Heart left ventricle (tissue), 16 donors: ENCODE data around the gene PARP1. TPM values are rescaled to one million over a fixed set of nuclear protein-coding genes. Genes with fewer than 3 reads are reported as not detected.

ENCODE experiments used
- ATAC-seq, 4 donors: fragments of 200-7000 bp; cut with Tn5 transposase; one replicate each; pipeline ENCODE4 v1.9.1; 2020 to 2022; ENCODE audit warnings: moderate library complexity in 4 of 4, mild to moderate bottlenecking in 3 of 4, moderate number of reproducible peaks in 1 of 4
- DNase-seq, 5 donors: peaks; one replicate each; pipeline ENCODE4 v3.0.0-alpha.2; 2020
- H3K27ac ChIP-seq, 12 donors: fragments of 200-600 bp; sonication (generic) in 4 of 12; one replicate each; pipeline versions ENCODE4 v1.5.0 to v1.8.0; 2016 to 2022; ENCODE audit warnings: mild to moderate bottlenecking in 2 of 12
- H3K27me3 ChIP-seq, 9 donors: fragments of 200-600 bp; sonication (generic) in 2 of 9; one replicate each; pipeline versions ENCODE4 v1.5.1 to v1.8.0; 2016 to 2022; ENCODE audit warnings: mild to moderate bottlenecking in 3 of 9
- H3K36me3 ChIP-seq, 9 donors: fragments of 200-600 bp; sonication (generic) in 2 of 9; one replicate each; pipeline versions ENCODE4 v1.5.0 to v1.8.0; 2018 to 2022; ENCODE audit warnings: mild to moderate bottlenecking in 2 of 9
- H3K4me1 ChIP-seq, 12 donors: fragments of 200-600 bp; sonication (generic) in 4 of 12; one replicate each; pipeline versions ENCODE4 v1.5.0 to v1.8.0; 2016 to 2022; ENCODE audit warnings: mild to moderate bottlenecking in 3 of 12
- H3K4me3 ChIP-seq, 12 donors: fragments of 200-600 bp; sonication (generic) in 4 of 12; one replicate each; pipeline versions ENCODE4 v1.5.0 to v1.8.0; 2017 to 2022; ENCODE audit warnings: mild to moderate bottlenecking in 9 of 12, moderate library complexity in 4 of 12
- H3K9me3 ChIP-seq, 12 donors: fragments of 200-600 bp; sonication (generic) in 4 of 12; one replicate each; pipeline versions ENCODE4 v1.5.0 to v1.8.0; 2016 to 2022; ENCODE audit warnings: mild to moderate bottlenecking in 1 of 12
- POLR2A ChIP-seq, 2 donors: fragments of 450-650 bp; IDR thresholded peaks; one replicate each; pipeline ENCODE4 v1.6.1; 2017; ENCODE audit warnings: antibody characterized with exemption in 2 of 2, mild to moderate bottlenecking in 2 of 2, moderate library complexity in 2 of 2
- WGBS, 4 donors: extraction: QIAGEN DNeasy Blood & Tissue Kit in 2 of 4; methylation state at CpG; one replicate each; pipeline versions ENCODE4 v1.1.5 to v1.1.7; 2013 to 2018; 5-methylcytosine and 5-hydroxymethylcytosine counted together
- intact Hi-C, 10 donors: fragments of 100-400 bp; cut with DNase I; formaldehyde crosslinking; loops; one replicate each; pipeline versions ENCODE4 v1.11.1 to v1.14.2; 2022
- polyA plus RNA-seq, 2 donors: library from polyadenylated mRNA; stranded (reverse); fragments of 200-250 nt; gene quantifications; one replicate each; pipeline ENCODE4 v1.2.3, GENCODE V29; 2013
- total RNA-seq, 9 donors: library from RNA; depleted of rRNA in 2 of 9; stranded (reverse); fragments of >200 nt in 2 of 9; fragmentation: NEBNext Ultra II Directional in 3 of 9; extraction: Animal tissue kit (Norgen Biotek cat#: 25700) in 3 of 9; gene quantifications; one replicate each; pipeline versions ENCODE4 v1.1.0 to v1.2.4, GENCODE V29; 2016 to 2023
- TF ChIP-seq, protein P1 (sequence below), 12 donors: fragments of 200-600 bp; sonication (generic) in 4 of 12; IDR thresholded peaks; one replicate each; pipeline versions ENCODE4 v1.5.0 to v1.8.0; 2018 to 2022; ENCODE audit warnings: antibody characterized with exemption in 12 of 12, mild to moderate bottlenecking in 5 of 12
- donor health status: ischemic (EF 13 %, LVEDD 7.1; RV severe dilation, severe dysfunction).
- donor health status: healthy with polysubstance abuse.
- donor health status: DM: no; HTN: yes; CAD: no.
- donor health status: DM: no; HTN: no; CAD: no.
- donor health status: ischemic (EF 25% LVEDD 6.9; RV normal size, moderate dysfunction).
- donor health status: ischemic (EF 25% LVEDD 5.7; RV mildly dilated, moderate dysfunction).
- donor health status: healthy.
- donor health status: DM: yes; HTN: yes; CAD: no.
- donor health status: ischemic (EF 35%, LVEDD 5.7; RV mildly dilated, moderate dysfunction).
- donor health status: nonischemic (EF 11% LVEDD 7.7; RV severe dilation, severe dysfunction).
- donor health status: DM: yes; HTN: yes; CAD: no.
- donor health status: PGD.
- donor health status: ischemic (EF 29% LVEDD 5.4; RV normal size, mild dysfunction).
- donor health status: nonischemic (EF 23%, LVEDD 6.1; RV moderate dilation, normal function).

The PARP1 gene
- total and polyA plus RNA-seq, 11 donors, result 50.4 to 168 (median 111) TPM

DNA sequence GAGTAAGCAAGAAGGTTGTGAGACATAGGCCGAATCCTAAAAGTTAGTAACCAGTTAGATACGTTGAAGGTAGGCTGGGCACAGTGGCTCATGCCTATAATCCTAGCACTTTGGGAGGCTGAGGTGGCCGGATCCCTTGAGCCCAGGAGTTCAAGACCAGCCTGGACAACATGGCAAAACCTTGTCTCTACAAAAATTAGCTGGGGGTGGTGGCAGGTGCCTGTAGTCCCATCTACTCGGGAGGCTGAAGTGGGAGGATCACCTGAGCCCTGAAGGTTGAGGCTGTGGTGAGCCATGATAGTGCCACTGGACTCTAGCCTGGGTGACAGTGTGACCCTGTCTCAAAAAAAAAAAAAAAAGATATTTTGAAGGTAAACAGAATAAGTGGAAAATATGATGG, 1.5 kb upstream of the PARP1 start:
- DNase-seq (no peak), ATAC-seq (no peak)
- H3K4me3 ChIP-seq, result no peak overlapping the region
- intact Hi-C loops, result loop anchor here in 1 of 10 donors (5.0 to 10.0 kb wide), 3 partner anchors 102 to 295 kb away; partner anchors contain the start of gene LIN9
- TF ChIP-seq, protein P1, sequence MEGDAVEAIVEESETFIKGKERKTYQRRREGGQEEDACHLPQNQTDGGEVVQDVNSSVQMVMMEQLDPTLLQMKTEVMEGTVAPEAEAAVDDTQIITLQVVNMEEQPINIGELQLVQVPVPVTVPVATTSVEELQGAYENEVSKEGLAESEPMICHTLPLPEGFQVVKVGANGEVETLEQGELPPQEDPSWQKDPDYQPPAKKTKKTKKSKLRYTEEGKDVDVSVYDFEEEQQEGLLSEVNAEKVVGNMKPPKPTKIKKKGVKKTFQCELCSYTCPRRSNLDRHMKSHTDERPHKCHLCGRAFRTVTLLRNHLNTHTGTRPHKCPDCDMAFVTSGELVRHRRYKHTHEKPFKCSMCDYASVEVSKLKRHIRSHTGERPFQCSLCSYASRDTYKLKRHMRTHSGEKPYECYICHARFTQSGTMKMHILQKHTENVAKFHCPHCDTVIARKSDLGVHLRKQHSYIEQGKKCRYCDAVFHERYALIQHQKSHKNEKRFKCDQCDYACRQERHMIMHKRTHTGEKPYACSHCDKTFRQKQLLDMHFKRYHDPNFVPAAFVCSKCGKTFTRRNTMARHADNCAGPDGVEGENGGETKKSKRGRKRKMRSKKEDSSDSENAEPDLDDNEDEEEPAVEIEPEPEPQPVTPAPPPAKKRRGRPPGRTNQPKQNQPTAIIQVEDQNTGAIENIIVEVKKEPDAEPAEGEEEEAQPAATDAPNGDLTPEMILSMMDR (IDR thresholded peaks at IDR 0.05), result no peak
- no peak for TF ChIP-seq POLR2A (IDR thresholded peaks at IDR 0.05)
- 85 to 94% (median 92%) methylated on average over 4 of the region's 4 CpGs for WGBS, 4 donors
- no peaks in the 10 kb centered on the region for H3K27me3 ChIP-seq
- no peaks in the 10 kb centered on the region for H3K9me3 ChIP-seq
- peaks cover 6 to 29% (median 27%) of the 10 kb centered on the region in 12 donors for H3K4me1 ChIP-seq
- no peak overlapping the region for H3K27ac ChIP-seq
- H3K36me3 ChIP-seq, result no peaks in the 10 kb centered on the region

DNA sequence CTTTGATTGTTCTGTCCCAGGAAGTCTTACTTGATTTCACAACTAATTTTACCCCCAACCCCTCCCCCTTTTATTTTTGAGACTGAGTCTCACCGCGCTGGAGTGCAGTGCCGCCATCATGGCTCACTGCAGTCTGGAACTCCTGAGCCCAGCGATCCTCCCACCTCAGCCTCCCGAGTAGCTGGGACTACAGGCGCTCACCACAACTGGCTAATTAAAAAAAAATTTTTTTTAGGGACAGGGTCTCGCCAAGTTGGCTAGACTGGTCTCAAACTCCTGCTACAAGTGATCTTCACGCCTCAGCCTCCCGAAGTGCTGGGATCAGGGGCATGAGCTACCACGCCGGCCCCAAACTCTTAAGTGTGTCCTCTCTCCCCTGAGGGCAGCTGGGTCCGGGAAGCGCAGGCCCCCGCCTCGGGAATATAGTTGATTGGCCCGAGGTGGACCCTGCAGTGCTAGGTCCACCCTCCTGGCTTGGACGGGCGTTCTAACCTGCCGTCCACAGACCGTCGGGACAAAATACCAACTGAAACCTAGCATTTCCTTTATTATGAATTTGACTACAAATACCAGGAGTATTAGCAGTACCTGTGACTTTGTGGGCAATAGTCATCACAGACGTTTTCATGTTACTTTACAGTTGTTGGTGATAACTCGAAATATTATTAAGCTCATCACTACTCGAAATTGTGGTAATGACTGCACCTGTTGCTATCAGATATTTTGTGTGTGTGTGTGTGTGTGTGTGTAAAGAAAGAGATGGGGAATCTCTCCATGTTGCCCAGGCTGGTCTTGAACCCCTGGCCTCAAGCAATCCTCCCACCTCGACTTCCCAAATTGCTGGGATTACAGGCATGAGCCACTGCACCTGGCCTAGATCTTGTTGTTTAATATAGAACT, 642 bp upstream of the PARP1 start:
- peak in 2 of 4 donors; percentile 3 to 4 for ATAC-seq
- Histone ChIP-seq H3K27me3 (no peaks in the 10 kb centered on the region), H3K27ac (peak overlapping the region; percentile 17 to 93 (median 86)), H3K4me3 (peak overlapping the region in 11 of 12 donors; percentile 62 to 98 (median 85)), H3K4me1 (peaks cover 6 to 38% (median 35%) of the 10 kb centered on the region in 12 donors), H3K36me3 (no peaks in the 10 kb centered on the region), H3K9me3 (no peaks in the 10 kb centered on the region)
- intact Hi-C loops, result loop anchor here in 1 of 10 donors (5.0 to 10.0 kb wide), 3 partner anchors 101 to 296 kb away; partner anchors contain the start of gene LIN9
- peak in 1 of 5 donors; percentile 23 for DNase-seq
- no peak for TF ChIP-seq POLR2A (IDR thresholded peaks at IDR 0.05)
- TF ChIP-seq, protein P1 (IDR thresholded peaks at IDR 0.05), result no peak
- 71 to 77% (median 75%) methylated on average over 25 of the region's 25 CpGs for WGBS, 4 donors

DNA sequence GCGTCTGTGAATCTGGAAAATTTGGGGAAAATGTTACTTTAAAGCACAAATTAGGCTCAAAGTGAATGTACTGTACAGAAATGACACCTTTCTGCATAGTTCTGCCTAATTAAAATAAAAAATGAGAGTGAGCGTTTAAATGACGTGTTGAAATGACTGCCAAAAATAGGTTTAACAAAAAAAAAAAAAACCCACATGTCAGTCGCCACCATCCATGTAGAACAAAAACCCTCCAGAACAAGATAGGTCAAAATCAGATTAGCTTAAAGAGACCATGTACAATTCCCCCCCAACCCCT, 745 bp downstream of the PARP1 start:
- TF ChIP-seq, protein P1 (IDR thresholded peaks at IDR 0.05), result no peak
- TF ChIP-seq POLR2A (IDR thresholded peaks at IDR 0.05), result no peak
- peak overlapping the region; percentile 62 to 98 (median 88) for H3K4me3 ChIP-seq
- H3K4me1 ChIP-seq, result peaks cover 7 to 51% (median 44%) of the 10 kb centered on the region in 12 donors
- DNase-seq (no peak), ATAC-seq (no peak)
- WGBS, 4 donors, result 1 to 5% (median 2%) methylated on average over 4 of the region's 4 CpGs
- intact Hi-C loops, result loop anchor here in 1 of 10 donors (5.0 to 10.0 kb wide), 3 partner anchors 100 to 298 kb away; partner anchors contain the start of gene LIN9
- H3K27ac ChIP-seq, result peak overlapping the region; percentile 44 to 93 (median 86)
- no peaks in the 10 kb centered on the region for H3K27me3 ChIP-seq
- no peaks in the 10 kb centered on the region for H3K9me3 ChIP-seq
- H3K36me3 ChIP-seq, result peaks cover 0 to 8% (median 2%) of the 10 kb centered on the region in 9 donors

DNA sequence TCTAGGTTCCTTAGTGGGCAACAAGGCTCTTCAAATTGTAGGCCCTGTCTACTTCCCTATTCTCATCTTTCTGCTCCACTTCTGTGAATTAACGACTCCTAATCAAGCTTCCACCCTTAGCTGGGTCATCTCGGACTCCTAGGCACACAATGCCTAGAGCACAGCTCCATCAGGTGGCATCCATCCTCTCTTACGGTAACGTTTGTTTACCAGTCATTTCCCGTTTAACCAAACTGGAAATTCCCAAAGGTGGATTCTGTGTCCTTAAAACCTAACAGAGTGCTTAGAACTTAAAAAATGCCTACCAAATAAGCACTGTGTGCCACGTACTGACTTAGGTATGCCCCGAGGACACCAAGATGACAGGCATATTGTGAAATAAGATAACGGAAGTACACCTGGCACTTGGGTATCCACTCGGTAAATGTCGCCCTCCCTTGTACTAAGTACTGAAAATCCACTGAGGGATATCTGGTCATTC, 1.5 kb downstream of the PARP1 start:
- WGBS, 4 donors, result 23 to 35% (median 27%) methylated on average over 10 of the region's 10 CpGs

More for the DNA sequence above, 1.5 kb downstream of the PARP1 start:
- Histone ChIP-seq H3K36me3 (peaks cover 0 to 15% (median 9%) of the 10 kb centered on the region in 9 donors), H3K9me3 (no peaks in the 10 kb centered on the region), H3K4me3 (peak overlapping the region; percentile 62 to 98 (median 88)), H3K4me1 (peaks cover 7 to 57% (median 45%) of the 10 kb centered on the region in 12 donors), H3K27me3 (no peaks in the 10 kb centered on the region), H3K27ac (peak overlapping the region in 10 of 12 donors; percentile 79 to 93 (median 89))
- no peak for DNase-seq
- no peak for ATAC-seq
- no peak for TF ChIP-seq POLR2A (IDR thresholded peaks at IDR 0.05)
- TF ChIP-seq, protein P1 (IDR thresholded peaks at IDR 0.05), result no peak
- intact Hi-C loops, result loop anchor here in 1 of 10 donors (5.0 to 10.0 kb wide), 3 partner anchors 99 to 298 kb away; partner anchors contain the start of gene LIN9
